ENCODE results near the gene COL20A1.

GRCh38 chr20:63291811-63292210 is 1.2 kb upstream of the COL20A1 start:
- no peak for TF ChIP-seq CTCF (IDR thresholded peaks at IDR 0.05)
- TF ChIP-seq POLR2AphosphoS5 (IDR thresholded peaks at IDR 0.05), result no peak
